ENCODE data around the gene IL11RA. TPM values are rescaled to one million over a fixed set of nuclear protein-coding genes. Genes with fewer than 3 reads are reported as not detected.

The IL11RA gene
- total and polyA plus RNA-seq, 2 of the 8 experiments (the other 6 are each of a cell fraction or from before 2014, with no cell fraction given) = 5.5 to 9.1 TPM

GRCh38 chr9:34627716-34628655, 24.0 kb upstream of the IL11RA start:
- H2AK5ac ChIP-seq (ENCODE audit: low read depth, low read length) = no peak overlapping the region
- WGBS, 2 experiments (ENCODE audit: extremely low coverage in 1 of 2, insufficient coverage in 1 of 2, insufficient read length in 1 of 2, insufficient replicate concordance in 2 of 2, low coverage in 1 of 2, low lambda C conversion rate in 2 of 2, missing lambda C conversion rate in 1 of 2) = 55% methylated on average over 18 of the region's 20 CpGs; no CpG with 5 or more reads in 1 of the 2 experiments
- peaks cover 62 to 84% (median 82%) of the 10 kb centered on the region in 4 experiments for H3K27me3 ChIP-seq (replicated peaks in 1 of 4; ENCODE audit: control insufficient read depth in 3 of 4, extremely low read depth in 1 of 4, insufficient read depth in 3 of 4, low read length in 3 of 4)
- H3K14ac ChIP-seq (ENCODE audit: insufficient read length) = no peak overlapping the region
- no peak overlapping the region for H2BK120ac ChIP-seq (replicated peaks; ENCODE audit: low read depth, low read length)
- peak overlapping the region; percentile 9 to 59 (median 40) for H3K4me3 ChIP-seq (ENCODE audit: extremely low read depth in 1 of 4, insufficient read depth in 2 of 4, low read depth in 3 of 4, low read length in 4 of 4)
- TF ChIP-seq RXRA (IDR thresholded peaks at IDR 0.05; ENCODE audit: insufficient read depth, low read depth, low read length) (no peak), SP4 (IDR thresholded peaks at IDR 0.05; ENCODE audit: low read length) (no peak)
- H2BK5ac ChIP-seq (ENCODE audit: low read depth, low read length) = no peak overlapping the region
- ChIA-PET CTCF (ENCODE audit: partially characterized antibody) (interaction anchor here (1.1 to 18.5 kb wide), 3 partner anchors 10 to 197 kb away, joined by 3 to 401 read pairs (median 3); partner anchors contain the start of genes RPP25L and SIGMAR1), POLR2A (ENCODE audit: partially characterized antibody) (interaction anchor here (0.6 to 11.3 kb wide), 6 partner anchors 10 to 50 kb away, joined by 3 to 127 read pairs (median 3); partner anchors contain the start of genes GALT, IL11RA and RPP25L)
- no peak overlapping the region for H3K23ac ChIP-seq (ENCODE audit: insufficient read length)
- H3K79me2 ChIP-seq (ENCODE audit: control insufficient read depth in 1 of 2, insufficient read depth in 2 of 2, low read length in 2 of 2) = no peaks in the 10 kb centered on the region
- H3K9ac ChIP-seq (replicated peaks in 1 of 4; ENCODE audit: extremely low read depth in 1 of 4, low read depth in 3 of 4, low read length in 3 of 4) = no peak overlapping the region
- no peak overlapping the region for H4K91ac ChIP-seq (replicated peaks; ENCODE audit: insufficient read length, low read length)
- peak overlapping the region; percentile 62 to 87 for H3K4me2 ChIP-seq (ENCODE audit: insufficient read depth in 1 of 2, low read depth in 2 of 2, low read length in 2 of 2)
- no peak overlapping the region for H2BK15ac ChIP-seq (ENCODE audit: low read length)
- FAIRE-seq (no peak), DNase-seq (ENCODE audit: low read depth in 1 of 2, low spot score in 2 of 2) (no peak)
- H3K4me1 ChIP-seq (replicated peaks in 1 of 4; ENCODE audit: control insufficient read depth in 3 of 4, insufficient read depth in 4 of 4, low read length in 3 of 4) = peaks cover 0 to 16% (median 6%) of the 10 kb centered on the region in 4 experiments; a peak in 6 of 7 replicates
- 0 out of 2 replicates have a peak overlapping the region, but pooled peaks have one; percentile 20 for H2AFZ ChIP-seq (ENCODE audit: low read length)
- H3K36me3 ChIP-seq (ENCODE audit: control insufficient read depth in 2 of 4, insufficient read depth in 4 of 4, low read length in 3 of 4) = no peaks in the 10 kb centered on the region; a peak in 1 of 8 replicates
- H3K9me3 ChIP-seq (ENCODE audit: insufficient read depth in 2 of 2, low read depth in 1 of 2, low read length in 1 of 2) = no peaks in the 10 kb centered on the region
- no peaks in the 10 kb centered on the region for H3K79me1 ChIP-seq (ENCODE audit: low read depth, low read length)
- no peak overlapping the region for H3K4ac ChIP-seq (replicated peaks; ENCODE audit: insufficient read length, low read depth, low read length)
- no peak overlapping the region for H3K18ac ChIP-seq (ENCODE audit: extremely low read depth, low read length)
- no peak overlapping the region for H4K5ac ChIP-seq (ENCODE audit: insufficient read length, low read depth, low read length)
- peaks cover 9% of the 10 kb centered on the region for H3K23me2 ChIP-seq (ENCODE audit: low read depth, low read length)
- peaks cover 0 to 5% of the 10 kb centered on the region in 2 experiments for H4K20me1 ChIP-seq (replicated peaks in 1 of 2; ENCODE audit: control insufficient read depth in 1 of 2, insufficient read depth in 2 of 2, low read length in 2 of 2)
- no peak overlapping the region for H2BK12ac ChIP-seq (ENCODE audit: low read depth, low read length)
- no peak overlapping the region for H4K8ac ChIP-seq (ENCODE audit: extremely low read depth, insufficient read depth, low read length)
- H3K27ac ChIP-seq (ENCODE audit: low read depth, low read length) = no peak overlapping the region
- H3K56ac ChIP-seq (replicated peaks; ENCODE audit: insufficient read length, low read depth, low read length) = no peak overlapping the region
- no peak overlapping the region for H2BK20ac ChIP-seq (ENCODE audit: low read length)

Measured in H1 (cell line).